ENCODE measurements around the gene RANBP1. TPM values are rescaled to one million over a fixed set of nuclear protein-coding genes. Genes with fewer than 3 reads are reported as not detected.

RANBP1 gene
- total and polyA plus RNA-seq, 5 donors from 2014 or later, result 67.2 to 93.9 (median 87.9) TPM

GRCh38 chr22:20079745-20080444 lies 36.0 kb upstream of the RANBP1 start, which contains the start of gene DGCR8:
Gene DGCR8 (plus strand): TSS chr22:20080241. CDS start chr22:20085964, 5,723 bp downstream.
- Mint-ChIP-seq H3K4me1 (peaks cover 4 to 46% (median 29%) of the 10 kb centered on the region in 4 donors), H3K9me3 (no peaks in the 10 kb centered on the region), H3K27ac (peak within 1 kb of the TSS; percentile 87 to 94 (median 90)), H3K4me3 (peak within 1 kb of the TSS; percentile 96 to 100 (median 98)), H3K36me3 (no peaks in the 10 kb centered on the region), H3K27me3 (no peaks in the 10 kb centered on the region)
- DNase-seq (peak; percentile 66 to 86 (median 77)), ATAC-seq (ENCODE audit: low read depth in 2 of 2) (peak; percentile 93)
- H3K27ac ChIP-seq (ENCODE audit: insufficient read depth, low read length, poor library complexity, severe bottlenecking), result peak within 1 kb of the TSS; percentile 78
- peak within 1 kb of the TSS; percentile 96 for H3K4me3 ChIP-seq (ENCODE audit: low read depth, low read length)
- peaks cover 34% of the 10 kb centered on the region for H3K4me1 ChIP-seq (ENCODE audit: control insufficient read depth, insufficient read depth, low read length, poor library complexity, severe bottlenecking)
- H3K27me3 ChIP-seq (ENCODE audit: control insufficient read depth, insufficient read depth, low read length), result no peaks in the 10 kb centered on the region
- no peaks in the 10 kb centered on the region for H3K9me3 ChIP-seq (ENCODE audit: control insufficient read depth in 2 of 2, low read length in 2 of 2)
- H3K36me3 ChIP-seq (ENCODE audit: control insufficient read depth, insufficient read depth, low read length), result no peaks in the 10 kb centered on the region

- Histone ChIP-seq H3K27me3 (ENCODE audit: control insufficient read depth, insufficient read depth, low read length) (no peaks in the 10 kb centered on the region), H3K4me3 (ENCODE audit: low read depth, low read length) (peak overlapping the region; percentile 96), H3K4me1 (ENCODE audit: control insufficient read depth, insufficient read depth, low read length, poor library complexity, severe bottlenecking) (peaks cover 38% of the 10 kb centered on the region), H3K9me3 (ENCODE audit: control insufficient read depth in 2 of 2, low read length in 2 of 2) (no peaks in the 10 kb centered on the region), H3K27ac (ENCODE audit: insufficient read depth, low read length, poor library complexity, severe bottlenecking) (peak overlapping the region; percentile 74), H3K36me3 (ENCODE audit: control insufficient read depth, insufficient read depth, low read length) (no peaks in the 10 kb centered on the region)
- Mint-ChIP-seq H3K36me3 (peaks cover 2% of the 10 kb centered on the region), H3K4me3 (peak overlapping the region; percentile 82 to 96 (median 89)), H3K27ac (peak overlapping the region; percentile 76 to 90 (median 87)), H3K9me3 (no peaks in the 10 kb centered on the region), H3K27me3 (no peaks in the 10 kb centered on the region), H3K4me1 (peaks cover 4 to 51% (median 32%) of the 10 kb centered on the region in 4 donors)
- DNase-seq, result peak; percentile 69 to 75 (median 71)
- ATAC-seq (ENCODE audit: low read depth in 2 of 2), result peak; percentile 69 to 70
Observed at GRCh38 chr22:20080445-20080775, 35.5 kb upstream of the RANBP1 start.

GRCh38 chr22:20080776-20081654 lies 34.9 kb upstream of the RANBP1 start:
- peak in 1 of 3 donors; percentile 19 for DNase-seq
- H3K9me3 ChIP-seq (ENCODE audit: control insufficient read depth in 2 of 2, low read length in 2 of 2), result no peaks in the 10 kb centered on the region
- H3K36me3 ChIP-seq (ENCODE audit: control insufficient read depth, insufficient read depth, low read length), result peaks cover 6% of the 10 kb centered on the region
- peaks cover 4 to 56% (median 33%) of the 10 kb centered on the region in 4 donors for H3K4me1 Mint-ChIP-seq
- peak overlapping the region; percentile 76 to 90 (median 87) for H3K27ac Mint-ChIP-seq
- peak overlapping the region; percentile 96 for H3K4me3 ChIP-seq (ENCODE audit: low read depth, low read length)
- ATAC-seq (ENCODE audit: low read depth in 2 of 2), result no peak
- no peaks in the 10 kb centered on the region for H3K27me3 ChIP-seq (ENCODE audit: control insufficient read depth, insufficient read depth, low read length)
- H3K9me3 Mint-ChIP-seq, result no peaks in the 10 kb centered on the region
- no peaks in the 10 kb centered on the region for H3K27me3 Mint-ChIP-seq
- H3K36me3 Mint-ChIP-seq, result peaks cover 6% of the 10 kb centered on the region
- peak overlapping the region; percentile 82 to 96 (median 89) for H3K4me3 Mint-ChIP-seq
- H3K27ac ChIP-seq (ENCODE audit: insufficient read depth, low read length, poor library complexity, severe bottlenecking), result peak overlapping the region; percentile 74
- H3K4me1 ChIP-seq (ENCODE audit: control insufficient read depth, insufficient read depth, low read length, poor library complexity, severe bottlenecking), result peaks cover 38% of the 10 kb centered on the region

GRCh38 chr22:20083157-20083890 lies 32.6 kb upstream of the RANBP1 start:
- no peaks in the 10 kb centered on the region for H3K27me3 ChIP-seq (ENCODE audit: control insufficient read depth, insufficient read depth, low read length)
- peaks cover 38% of the 10 kb centered on the region for H3K4me1 ChIP-seq (ENCODE audit: control insufficient read depth, insufficient read depth, low read length, poor library complexity, severe bottlenecking)
- DNase-seq (no peak), ATAC-seq (ENCODE audit: low read depth in 2 of 2) (no peak)
- peak overlapping the region; percentile 65 to 82 (median 72) for H3K4me3 Mint-ChIP-seq
- no peak overlapping the region for H3K27ac ChIP-seq (ENCODE audit: insufficient read depth, low read length, poor library complexity, severe bottlenecking)
- peaks cover 25% of the 10 kb centered on the region for H3K36me3 Mint-ChIP-seq
- peaks cover 4 to 69% (median 42%) of the 10 kb centered on the region in 4 donors for H3K4me1 Mint-ChIP-seq
- H3K36me3 ChIP-seq (ENCODE audit: control insufficient read depth, insufficient read depth, low read length), result peaks cover 29% of the 10 kb centered on the region
- H3K27me3 Mint-ChIP-seq, result no peaks in the 10 kb centered on the region
- peak overlapping the region; percentile 44 to 64 (median 56) for H3K27ac Mint-ChIP-seq
- H3K9me3 ChIP-seq (ENCODE audit: control insufficient read depth in 2 of 2, low read length in 2 of 2), result no peaks in the 10 kb centered on the region
- H3K4me3 ChIP-seq (ENCODE audit: low read depth, low read length), result no peak overlapping the region
- H3K9me3 Mint-ChIP-seq, result peaks cover 0 to 1% (median 0%) of the 10 kb centered on the region in 7 donors

GRCh38 chr22:20083891-20084546 lies 31.9 kb upstream of the RANBP1 start:
- no peak for ATAC-seq (ENCODE audit: low read depth in 2 of 2)
- Mint-ChIP-seq H3K9me3 (peaks cover 0 to 1% (median 0%) of the 10 kb centered on the region in 7 donors), H3K27me3 (no peaks in the 10 kb centered on the region), H3K4me1 (peaks cover 4 to 69% (median 42%) of the 10 kb centered on the region in 4 donors), H3K36me3 (peaks cover 28% of the 10 kb centered on the region), H3K27ac (peak overlapping the region; percentile 27 to 64 (median 44)), H3K4me3 (peak overlapping the region in 2 of 4 donors; percentile 38 to 65)
- Histone ChIP-seq H3K4me1 (ENCODE audit: control insufficient read depth, insufficient read depth, low read length, poor library complexity, severe bottlenecking) (peaks cover 38% of the 10 kb centered on the region), H3K27me3 (ENCODE audit: control insufficient read depth, insufficient read depth, low read length) (no peaks in the 10 kb centered on the region), H3K27ac (ENCODE audit: insufficient read depth, low read length, poor library complexity, severe bottlenecking) (no peak overlapping the region), H3K9me3 (ENCODE audit: control insufficient read depth in 2 of 2, low read length in 2 of 2) (no peaks in the 10 kb centered on the region), H3K36me3 (ENCODE audit: control insufficient read depth, insufficient read depth, low read length) (peaks cover 35% of the 10 kb centered on the region), H3K4me3 (ENCODE audit: low read depth, low read length) (no peak overlapping the region)
- no peak for DNase-seq

GRCh38 chr22:20084547-20085413 lies 31.1 kb upstream of the RANBP1 start:
- H3K9me3 ChIP-seq (ENCODE audit: control insufficient read depth in 2 of 2, low read length in 2 of 2), result no peaks in the 10 kb centered on the region
- peak overlapping the region; percentile 5 for H3K27ac ChIP-seq (ENCODE audit: insufficient read depth, low read length, poor library complexity, severe bottlenecking)
- peaks cover 0 to 1% (median 0%) of the 10 kb centered on the region in 7 donors for H3K9me3 Mint-ChIP-seq
- no peaks in the 10 kb centered on the region for H3K27me3 ChIP-seq (ENCODE audit: control insufficient read depth, insufficient read depth, low read length)
- peaks cover 4 to 70% (median 43%) of the 10 kb centered on the region in 4 donors for H3K4me1 Mint-ChIP-seq
- H3K36me3 ChIP-seq (ENCODE audit: control insufficient read depth, insufficient read depth, low read length), result peaks cover 43% of the 10 kb centered on the region
- DNase-seq (no peak), ATAC-seq (ENCODE audit: low read depth in 2 of 2) (no peak)
- H3K4me3 ChIP-seq (ENCODE audit: low read depth, low read length), result no peak overlapping the region
- peaks cover 34% of the 10 kb centered on the region for H3K36me3 Mint-ChIP-seq
- no peak overlapping the region for H3K27ac Mint-ChIP-seq
- peak overlapping the region in 2 of 4 donors; percentile 28 to 58 for H3K4me3 Mint-ChIP-seq
- H3K27me3 Mint-ChIP-seq, result no peaks in the 10 kb centered on the region
- H3K4me1 ChIP-seq (ENCODE audit: control insufficient read depth, insufficient read depth, low read length, poor library complexity, severe bottlenecking), result peaks cover 41% of the 10 kb centered on the region

Measured in CD4-positive, CD25-positive, alpha-beta regulatory T cell (primary cell).